HepG2 (cell line): ENCODE results near the gene RNF150. TPM values are rescaled to one million over a fixed set of nuclear protein-coding genes. Genes with fewer than 3 reads are reported as not detected.

Experiments
- ATAC-seq: fragments of 200-7000 bp; cut with Tn5 transposase; 3 replicates; pipeline ENCODE4 v1.9.1; 2020; ENCODE audit warnings: mild to moderate bottlenecking, moderate library complexity
- BruUV-seq: library from RNA; stranded (reverse); fragments of 400-500 nt; replicated peaks from 2 replicates; lab custom pipeline; 2021; lab: Mats Ljungman, UMichigan
- CTCF ChIA-PET: fragments of 300-600 bp; formaldehyde crosslinking; extraction: SDS; loops from one replicate; lab custom pipeline; 2021; ENCODE audit warnings: low total read pairs, inconsistent platforms, low intra/inter-chr PET ratio; lab: Yijun Ruan, JAX
- POLR2A ChIA-PET: fragments of 350-600 bp; sonication (Branson Sonifier 250); formaldehyde crosslinking; loops from one replicate; lab custom pipeline; 2020; ENCODE audit warnings: antibody characterized with exemption, inconsistent platforms; lab: Yijun Ruan, JAX
- DNase-seq: peaks from one replicate; pipeline ENCODE4 v3.0.0-alpha.2; 2015; ENCODE audit warnings: low spot score
- FAIRE-seq: peaks from 3 replicates; lab custom pipeline; 2011; peaks lifted over from hg19 to GRCh38; lab: Jason Lieb, UNC
- H2AFZ ChIP-seq: one replicate; pipeline ENCODE4 v1.6.1; 2011; ENCODE audit warnings: low read length, inconsistent platforms
- H3K27ac ChIP-seq: fragments of 300-600 bp; 3 replicates; pipeline ENCODE4 v1.8.0; 2011; ENCODE audit warnings: mixed run types, mild to moderate bottlenecking, mixed read lengths, low read length, inconsistent platforms; ENCODE audit not compliant: insufficient read depth; ENCODE audit errors: extremely low read length
- H3K27me3 ChIP-seq, 2 experiments: fragments of 200-600 bp in 1 of 2; 2 replicates in 1 of 2; 3 replicates in 1 of 2; pipeline versions ENCODE4 v1.6.0 to v1.8.0; 2011; ENCODE audit warnings: low read length in 2 of 2, mild to moderate bottlenecking in 2 of 2, moderate library complexity in 2 of 2, inconsistent platforms in 1 of 2; ENCODE audit not compliant: insufficient read depth in 2 of 2, control insufficient read depth in 1 of 2
- H3K36me3 ChIP-seq, 2 experiments: fragments of 200-600 bp in 1 of 2; replicated peaks in 1 of 2; 2 replicates in 1 of 2; 3 replicates in 1 of 2; pipeline versions ENCODE4 v1.5.1 to v1.8.0; 2011; ENCODE audit warnings: low read length in 2 of 2, inconsistent platforms in 1 of 2; ENCODE audit not compliant: insufficient read depth in 2 of 2, control insufficient read depth in 1 of 2
- H3K4me1 ChIP-seq: 2 replicates; pipeline ENCODE4 v1.5.1; 2012; ENCODE audit warnings: low read length, inconsistent platforms; ENCODE audit not compliant: insufficient read depth
- H3K4me2 ChIP-seq: 2 replicates; pipeline ENCODE4 v1.6.0; 2011; ENCODE audit warnings: low read depth, low read length, inconsistent platforms
- H3K4me3 ChIP-seq, 3 experiments: fragments of 200-600 bp in 1 of 3; sonication (generic), shearing (Covaris generic) in 1 of 3; replicated peaks in 1 of 3; 2 replicates each; pipeline ENCODE4 v1.5.1; 2011 to 2016; ENCODE audit warnings: low read length in 3 of 3, inconsistent platforms in 2 of 3, low read depth in 2 of 3, mild to moderate bottlenecking in 2 of 3, control low read depth in 1 of 3, mixed read lengths in 1 of 3; ENCODE audit not compliant: insufficient read depth in 1 of 3
- H3K79me2 ChIP-seq: one replicate; pipeline ENCODE4 v1.6.1; 2011; ENCODE audit warnings: low read length, inconsistent platforms; ENCODE audit not compliant: insufficient read depth
- H3K9ac ChIP-seq: 2 replicates; pipeline ENCODE4 v1.6.0; 2011; ENCODE audit warnings: mild to moderate bottlenecking, low read depth, low read length, inconsistent platforms; ENCODE audit not compliant: insufficient read depth
- H3K9me3 ChIP-seq: 2 replicates; pipeline ENCODE4 v1.5.1; 2012; ENCODE audit warnings: mild to moderate bottlenecking, low read length
- H4K20me1 ChIP-seq: 2 replicates; pipeline ENCODE4 v1.6.0; 2011; ENCODE audit warnings: inconsistent platforms, mild to moderate bottlenecking, low read length, moderate library complexity; ENCODE audit not compliant: insufficient read depth
- ATF7 ChIP-seq, 2 experiments: fragments of 450-650 bp in 1 of 2; sonication (generic) in 1 of 2; formaldehyde crosslinking in 1 of 2; IDR thresholded peaks; 2 replicates each; pipeline versions ENCODE4 v1.4.0 to v1.6.1; 2016 to 2020; ENCODE audit warnings: antibody characterized with exemption in 1 of 2, mild to moderate bottlenecking in 1 of 2, missing genetic modification reagents in 1 of 2
- MAFF ChIP-seq: IDR thresholded peaks from 2 replicates; pipeline ENCODE4 v1.6.1; 2011; ENCODE audit warnings: low read depth, low read length, improper control_type of control experiment
- MAFK ChIP-seq, 2 experiments: IDR thresholded peaks in 1 of 2; conservative IDR thresholded peaks in 1 of 2; 2 replicates each; pipeline ENCODE4 v1.6.1; 2011; ENCODE audit warnings: improper control_type of control experiment in 2 of 2, low read length in 2 of 2
- MBNL3 ChIP-seq: fragments of 250-450 bp; sonication (Bioruptor Pico); conservative IDR thresholded peaks from 2 replicates; pipeline ENCODE4 v1.8.0; 2022; ENCODE audit warnings: mild to moderate bottlenecking, inconsistent platforms
- SOX6 ChIP-seq, 2 experiments: fragments of 450-650 bp in 1 of 2; sonication (generic) in 1 of 2; formaldehyde crosslinking in 1 of 2; IDR thresholded peaks; 2 replicates each; pipeline versions ENCODE4 v1.4.0 to v1.6.1; 2017 to 2020; ENCODE audit warnings: antibody characterized with exemption in 1 of 2, mild to moderate bottlenecking in 1 of 2, missing genetic modification reagents in 1 of 2
- TAF15 ChIP-seq: fragments of 200-400 bp; formaldehyde crosslinking; IDR thresholded peaks from one replicate; pipeline ENCODE4 v1.6.1; 2018; ENCODE audit warnings: mild to moderate bottlenecking, low read depth, low read length; ENCODE audit not compliant: poor library complexity, severe bottlenecking
- ZNF12 ChIP-seq: sonication (generic); formaldehyde crosslinking; IDR thresholded peaks from 2 replicates; pipeline ENCODE4 v1.5.0; 2020; ENCODE audit warnings: missing genetic modification reagents
- ZNF576 ChIP-seq: sonication (generic); formaldehyde crosslinking; IDR thresholded peaks from 2 replicates; pipeline ENCODE4 v1.4.0; 2020; ENCODE audit warnings: mild to moderate bottlenecking, missing genetic modification reagents
- WGBS: methylation state at CpG from one replicate; pipeline ENCODE4 v1.1.6; 2017; ENCODE audit warnings: low lambda C conversion rate; 5-methylcytosine and 5-hydroxymethylcytosine counted together
- in situ Hi-C: cut with HindIII; loops from 2 replicates; pipeline ENCODE4 v1.10.0; 2017; ENCODE audit warnings: low pct_unique_long_range_greater_than_20kb; ENCODE audit not compliant: extremely low pct_ligation_motif_present
- intact Hi-C: fragments of 100-400 bp; cut with micrococcal nuclease; formaldehyde crosslinking; loops from one replicate; pipeline ENCODE4 v1.10.0; 2022; ENCODE audit not compliant: unreplicated experiment
- polyA plus RNA-seq, 8 experiments: library from polyadenylated mRNA; depleted of rRNA in 3 of 8; stranded (reverse) in 7 of 8; unstranded in 1 of 8; fragments of >200 nt; fragmentation: Illumina TruSeq in 4 of 8; extraction: Trizol in 4 of 8; gene quantifications; 2 replicates each; pipeline versions ENCODE4 v1.2.1 to v1.2.3, GENCODE V29; 2011 to 2016; ENCODE audit warnings: low read depth in 4 of 8, missing spikeins in 1 of 8, mixed read lengths in 1 of 8; ENCODE audit not compliant: insufficient read depth in 1 of 8
- total RNA-seq, 5 experiments: library from RNA; depleted of rRNA; stranded (reverse); fragments of >200 nt; fragmentation: Illumina TruSeq; extraction: Trizol; gene quantifications; 2 replicates each; pipeline ENCODE4 v1.2.3, GENCODE V29; 2016; ENCODE audit warnings: low read depth in 1 of 5
- TF ChIP-seq, protein P1 (sequence below): sonication (generic); formaldehyde crosslinking; IDR thresholded peaks from 2 replicates; pipeline ENCODE4 v1.5.1; 2020; ENCODE audit warnings: missing genetic modification reagents, mild to moderate bottlenecking, borderline replicate concordance
- TF ChIP-seq, protein P2 (sequence below): sonication (generic); formaldehyde crosslinking; IDR thresholded peaks from 2 replicates; pipeline ENCODE4 v1.8.0; 2022; ENCODE audit warnings: missing genetic modification reagents, mild to moderate bottlenecking, borderline replicate concordance

RNF150 gene
- total and polyA plus RNA-seq, 2 of the 13 experiments (the other 11 are each of a cell fraction or from before 2014, with no cell fraction given): 0.02 to 0.03 TPM

DNA sequence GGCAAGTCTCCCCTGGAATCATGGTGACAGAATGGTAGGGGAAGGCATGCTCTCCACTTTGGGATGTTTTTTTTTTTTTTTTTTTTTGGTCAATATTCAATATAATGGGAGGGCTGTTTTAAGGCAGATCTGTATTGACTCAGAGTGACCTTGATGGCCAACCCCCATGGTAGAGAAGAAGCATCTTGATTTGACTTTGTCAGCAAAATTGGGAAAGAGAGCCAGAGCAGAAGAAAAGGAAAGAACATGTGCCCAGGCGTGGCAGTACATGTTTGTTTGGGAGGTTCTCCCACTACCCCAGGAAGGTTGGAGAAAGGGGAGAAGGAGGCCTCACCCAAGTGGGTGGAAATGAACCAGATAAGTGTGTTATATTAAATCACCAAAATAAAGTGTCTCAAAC lies 314.8 kb downstream of the RNF150 start:
- Histone ChIP-seq H3K9ac (no peak overlapping the region), H3K79me2 (no peaks in the 10 kb centered on the region), H4K20me1 (no peaks in the 10 kb centered on the region), H3K27ac (no peak overlapping the region), H3K9me3 (no peaks in the 10 kb centered on the region), H3K4me1 (no peaks in the 10 kb centered on the region), H3K4me2 (no peak overlapping the region), H2AFZ (no peak overlapping the region), H3K27me3 (peaks cover 0 to 3% of the 10 kb centered on the region in 2 experiments; a peak in 3 of 5 replicates), H3K36me3 (no peaks in the 10 kb centered on the region), H3K4me3 (no peak overlapping the region)
- in situ Hi-C loops (no loop called here), intact Hi-C loops (no loop called here)
- ATAC-seq (no peak), FAIRE-seq (no peak), DNase-seq (no peak)
- TF ChIP-seq MAFF: peak; percentile 61; the same call in 1 of the 2 replicates
- TF ChIP-seq, protein P1, sequence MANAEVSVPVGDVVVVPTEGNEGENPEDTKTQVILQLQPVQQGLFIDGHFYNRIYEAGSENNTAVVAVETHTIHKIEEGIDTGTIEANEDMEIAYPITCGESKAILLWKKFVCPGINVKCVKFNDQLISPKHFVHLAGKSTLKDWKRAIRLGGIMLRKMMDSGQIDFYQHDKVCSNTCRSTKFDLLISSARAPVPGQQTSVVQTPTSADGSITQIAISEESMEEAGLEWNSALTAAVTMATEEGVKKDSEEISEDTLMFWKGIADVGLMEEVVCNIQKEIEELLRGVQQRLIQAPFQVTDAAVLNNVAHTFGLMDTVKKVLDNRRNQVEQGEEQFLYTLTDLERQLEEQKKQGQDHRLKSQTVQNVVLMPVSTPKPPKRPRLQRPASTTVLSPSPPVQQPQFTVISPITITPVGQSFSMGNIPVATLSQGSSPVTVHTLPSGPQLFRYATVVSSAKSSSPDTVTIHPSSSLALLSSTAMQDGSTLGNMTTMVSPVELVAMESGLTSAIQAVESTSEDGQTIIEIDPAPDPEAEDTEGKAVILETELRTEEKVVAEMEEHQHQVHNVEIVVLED (CRISPR knock-in tag): no peak
- TF ChIP-seq MAFK (conservative IDR thresholded peaks at IDR 0.05 in 1 of 2, IDR thresholded peaks at IDR 0.05 in 1 of 2; ENCODE audit: low read length in 2 of 2): peak; percentile 73 to 80
- ChIA-PET POLR2A (no interaction called here), CTCF (no interaction called here)
- WGBS: 22% methylated on average over 1 of the region's 1 CpG
- no TSS peak for BruUV-seq

DNA sequence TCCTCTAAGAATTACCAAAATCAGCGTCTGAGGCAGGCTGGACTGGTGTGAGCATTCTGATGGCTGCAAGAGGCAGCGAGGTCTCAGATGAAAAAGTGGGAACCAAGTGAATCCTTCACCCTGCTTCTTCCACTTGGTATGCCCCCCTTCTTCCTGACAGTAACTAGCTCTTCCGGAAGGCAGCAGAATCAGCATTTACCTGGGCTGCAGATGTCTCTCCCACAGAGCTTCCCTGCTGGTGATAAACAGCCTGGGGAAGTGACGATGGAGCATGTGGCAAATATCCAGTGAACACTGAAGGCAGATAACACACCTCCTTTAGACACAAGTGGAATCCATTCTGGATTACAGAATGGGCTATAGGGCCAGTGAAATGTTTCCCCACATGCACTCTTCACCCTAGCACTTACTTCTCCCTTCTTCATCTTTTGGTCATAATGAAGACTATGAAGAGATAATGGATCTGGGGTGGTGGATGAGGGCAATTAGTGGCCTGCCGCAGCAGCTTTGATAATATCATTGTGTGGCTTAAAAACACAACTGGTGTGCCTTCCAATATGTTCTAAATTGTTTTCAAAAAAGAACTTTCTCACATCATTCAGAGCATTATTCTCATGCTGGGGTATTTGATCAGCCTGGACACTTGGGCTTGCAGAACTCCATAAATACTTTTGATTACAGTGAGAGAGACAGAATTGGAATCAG lies 316.3 kb downstream of the RNF150 start:
- WGBS: 14% methylated on average over 4 of the region's 5 CpGs
- no peaks in the 10 kb centered on the region for H4K20me1 ChIP-seq
- FAIRE-seq: no peak
- no TSS peak for BruUV-seq
- no peak for DNase-seq
- 0 out of 2 replicates have a peak, but pooled peaks cover 3% of the 10 kb centered on the region for H3K4me1 ChIP-seq
- H3K9ac ChIP-seq: no peak overlapping the region
- no peak overlapping the region for H3K27ac ChIP-seq
- H3K9me3 ChIP-seq: no peaks in the 10 kb centered on the region
- no peak overlapping the region for H3K4me3 ChIP-seq
- TF ChIP-seq MBNL3: no peak
- TF ChIP-seq, protein P2, sequence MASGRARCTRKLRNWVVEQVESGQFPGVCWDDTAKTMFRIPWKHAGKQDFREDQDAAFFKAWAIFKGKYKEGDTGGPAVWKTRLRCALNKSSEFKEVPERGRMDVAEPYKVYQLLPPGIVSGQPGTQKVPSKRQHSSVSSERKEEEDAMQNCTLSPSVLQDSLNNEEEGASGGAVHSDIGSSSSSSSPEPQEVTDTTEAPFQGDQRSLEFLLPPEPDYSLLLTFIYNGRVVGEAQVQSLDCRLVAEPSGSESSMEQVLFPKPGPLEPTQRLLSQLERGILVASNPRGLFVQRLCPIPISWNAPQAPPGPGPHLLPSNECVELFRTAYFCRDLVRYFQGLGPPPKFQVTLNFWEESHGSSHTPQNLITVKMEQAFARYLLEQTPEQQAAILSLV (CRISPR knock-in tag): no peak
- TF ChIP-seq TAF15: no peak
- no peak for TF ChIP-seq ATF7 (IDR thresholded peaks at IDR 0.05)
- TF ChIP-seq ATF7 (CRISPR knock-in tag; IDR thresholded peaks at IDR 0.05): no peak
- TF ChIP-seq SOX6 (IDR thresholded peaks at IDR 0.05): no peak
- no peak for TF ChIP-seq SOX6 (CRISPR knock-in tag; IDR thresholded peaks at IDR 0.05)
- no peak for TF ChIP-seq ZNF576 (CRISPR knock-in tag)
- TF ChIP-seq ZNF12 (CRISPR knock-in tag): no peak
- CTCF ChIA-PET: no interaction called here
- POLR2A ChIA-PET: no interaction called here
- no peaks in the 10 kb centered on the region for H3K79me2 ChIP-seq
- peaks cover 0 to 3% of the 10 kb centered on the region in 2 experiments; a peak in 3 of 5 replicates for H3K27me3 ChIP-seq
- ATAC-seq: no peak
- in situ Hi-C loops (no loop called here), intact Hi-C loops (no loop called here)
- H3K4me2 ChIP-seq: no peak overlapping the region
- no peak overlapping the region for H2AFZ ChIP-seq
- H3K36me3 ChIP-seq: no peaks in the 10 kb centered on the region
